Peyer's patch (tissue), 4 donors: ENCODE data around the gene TARDBP. TPM values are rescaled to one million over a fixed set of nuclear protein-coding genes. Genes with fewer than 3 reads are reported as not detected.

Experiments used
- DNase-seq, 3 donors: peaks; one replicate each; pipeline ENCODE4 v3.0.0-alpha.2; 2017 to 2019
- H3K27ac ChIP-seq, 4 donors: fragments of 200-600 bp; sonication (generic); one replicate each; pipeline ENCODE4 v1.5.1; 2016 to 2019
- H3K27me3 ChIP-seq, 2 donors: fragments of 200-600 bp; sonication (generic); one replicate each; pipeline ENCODE4 v1.5.1; 2019
- H3K36me3 ChIP-seq, 3 donors: fragments of 200-600 bp; sonication (generic); one replicate each; pipeline ENCODE4 v1.5.1; 2016 to 2019
- H3K4me1 ChIP-seq, 4 donors: fragments of 200-600 bp; sonication (generic); one replicate each; pipeline ENCODE4 v1.5.1; 2016 to 2019
- H3K4me3 ChIP-seq, 4 donors: fragments of 200-600 bp; sonication (generic); 1 replicate in 3 of 4; 2 replicates in 1 of 4; pipeline ENCODE4 v1.5.1; 2016 to 2019; ENCODE audit warnings: mild to moderate bottlenecking in 1 of 4
- H3K9me3 ChIP-seq, 4 donors: fragments of 200-600 bp; sonication (generic); one replicate each; pipeline ENCODE4 v1.5.1; 2016 to 2019; ENCODE audit warnings: mild to moderate bottlenecking in 1 of 4
- CTCF ChIP-seq, 6 experiments: fragments of 450-650 bp in 4 of 6; fragments of 200-600 bp in 2 of 6; sonication (generic) in 1 of 6; IDR thresholded peaks; one replicate each; pipeline ENCODE4 v1.5.1; 2017 to 2019; ENCODE audit warnings: antibody characterized with exemption in 6 of 6, mild to moderate bottlenecking in 3 of 6, moderate library complexity in 1 of 6
- POLR2A ChIP-seq, 2 donors: fragments of 450-650 bp; IDR thresholded peaks; one replicate each; pipeline ENCODE4 v1.5.1; 2017; ENCODE audit warnings: antibody characterized with exemption in 2 of 2, mild to moderate bottlenecking in 2 of 2, moderate library complexity in 2 of 2
- total RNA-seq, 4 donors: library from RNA; depleted of rRNA; stranded (reverse); fragments of >200 nt; gene quantifications; one replicate each; pipeline ENCODE4 v1.1.0, GENCODE V29; 2016

Gene TARDBP
- total RNA-seq, 4 donors from 2014 or later, result 141 to 313 (median 167) TPM

GRCh38 chr1:11053758-11054137 is 41.3 kb downstream of the TARDBP start:
- peaks cover 0 to 3% (median 3%) of the 10 kb centered on the region in 4 donors for H3K4me1 ChIP-seq
- no peak overlapping the region for H3K4me3 ChIP-seq
- DNase-seq, result no peak
- H3K27ac ChIP-seq, result no peak overlapping the region
- no peaks in the 10 kb centered on the region for H3K9me3 ChIP-seq
- H3K36me3 ChIP-seq, result peaks cover 0 to 19% (median 0%) of the 10 kb centered on the region in 3 donors
- no peak for TF ChIP-seq CTCF (IDR thresholded peaks at IDR 0.05)
- TF ChIP-seq POLR2A (IDR thresholded peaks at IDR 0.05), result no peak
- H3K27me3 ChIP-seq, result no peaks in the 10 kb centered on the region

- TF ChIP-seq CTCF (IDR thresholded peaks at IDR 0.05) (no peak), POLR2A (IDR thresholded peaks at IDR 0.05) (no peak)
- Histone ChIP-seq H3K27ac (no peak overlapping the region), H3K4me3 (no peak overlapping the region), H3K9me3 (no peaks in the 10 kb centered on the region), H3K27me3 (no peaks in the 10 kb centered on the region), H3K4me1 (peaks cover 0 to 8% (median 7%) of the 10 kb centered on the region in 4 donors), H3K36me3 (peaks cover 0 to 19% (median 0%) of the 10 kb centered on the region in 3 donors)
- no peak for DNase-seq
Measured at GRCh38 chr1:11054181-11054580, 41.7 kb downstream of the TARDBP start.

GRCh38 chr1:11054666-11055065 is 42.2 kb downstream of the TARDBP start:
- peaks cover 0 to 19% (median 0%) of the 10 kb centered on the region in 3 donors for H3K36me3 ChIP-seq
- DNase-seq, result no peak
- no peak overlapping the region for H3K4me3 ChIP-seq
- H3K9me3 ChIP-seq, result no peaks in the 10 kb centered on the region
- H3K4me1 ChIP-seq, result peaks cover 0 to 10% (median 8%) of the 10 kb centered on the region in 4 donors
- no peak overlapping the region for H3K27ac ChIP-seq
- no peaks in the 10 kb centered on the region for H3K27me3 ChIP-seq
- TF ChIP-seq CTCF (IDR thresholded peaks at IDR 0.05), result no peak
- no peak for TF ChIP-seq POLR2A (IDR thresholded peaks at IDR 0.05)

GRCh38 chr1:11055676-11056075 is 43.2 kb downstream of the TARDBP start:
- Histone ChIP-seq H3K4me3 (no peak overlapping the region), H3K4me1 (peaks cover 0 to 12% (median 10%) of the 10 kb centered on the region in 4 donors), H3K27ac (no peak overlapping the region), H3K9me3 (no peaks in the 10 kb centered on the region), H3K27me3 (no peaks in the 10 kb centered on the region), H3K36me3 (peaks cover 0 to 19% (median 0%) of the 10 kb centered on the region in 3 donors)
- no peak for DNase-seq
- no peak for TF ChIP-seq CTCF (IDR thresholded peaks at IDR 0.05)
- TF ChIP-seq POLR2A (IDR thresholded peaks at IDR 0.05), result no peak

GRCh38 chr1:11056504-11056903 is 44.0 kb downstream of the TARDBP start:
- peaks cover 0 to 19% (median 0%) of the 10 kb centered on the region in 3 donors for H3K36me3 ChIP-seq
- TF ChIP-seq POLR2A (IDR thresholded peaks at IDR 0.05) (no peak), CTCF (IDR thresholded peaks at IDR 0.05) (no peak)
- no peak overlapping the region for H3K4me3 ChIP-seq
- H3K27me3 ChIP-seq, result no peaks in the 10 kb centered on the region
- no peak for DNase-seq
- H3K9me3 ChIP-seq, result no peaks in the 10 kb centered on the region
- peaks cover 3 to 17% (median 13%) of the 10 kb centered on the region in 4 donors for H3K4me1 ChIP-seq
- H3K27ac ChIP-seq, result no peak overlapping the region

- Histone ChIP-seq H3K9me3 (no peaks in the 10 kb centered on the region), H3K27ac (no peak overlapping the region), H3K27me3 (no peaks in the 10 kb centered on the region), H3K36me3 (peaks cover 0 to 19% (median 0%) of the 10 kb centered on the region in 3 donors), H3K4me3 (no peak overlapping the region), H3K4me1 (peaks cover 3 to 17% (median 13%) of the 10 kb centered on the region in 4 donors)
- no peak for DNase-seq
- TF ChIP-seq CTCF (IDR thresholded peaks at IDR 0.05) (no peak), POLR2A (IDR thresholded peaks at IDR 0.05) (no peak)
Measured at GRCh38 chr1:11057477-11057876, 45.0 kb downstream of the TARDBP start.
